ENCODE measurements around the gene SIM2.
A peak's percentile ranks its signal among the peaks of the same experiment; 100 is the strongest.

Gene SIM2

GRCh38 chr21:36689324-36689723 is 9.6 kb upstream of the SIM2 start:
- no peak for DNase-seq

GRCh38 chr21:36690628-36691554 is 8.0 kb upstream of the SIM2 start:
- DNase-seq, result no peak

GRCh38 chr21:36691555-36692041 is 7.3 kb upstream of the SIM2 start:
- DNase-seq, result peak; percentile 11

- peak; percentile 5 for DNase-seq
Observed at GRCh38 chr21:36692114-36692834, 6.6 kb upstream of the SIM2 start.

GRCh38 chr21:36692835-36693488 is 6.0 kb upstream of the SIM2 start:
- peak; percentile 20 for DNase-seq

GRCh38 chr21:36693489-36694030 is 5.4 kb upstream of the SIM2 start:
- no peak for DNase-seq

GRCh38 chr21:36694031-36694515 is 4.8 kb upstream of the SIM2 start:
- DNase-seq, result no peak

GRCh38 chr21:36694593-36695282 is 4.2 kb upstream of the SIM2 start:
- DNase-seq, result no peak

GRCh38 chr21:36695283-36695634 is 3.7 kb upstream of the SIM2 start:
- no peak for DNase-seq

- peak; percentile 14 for DNase-seq
Observed at GRCh38 chr21:36695671-36696389, 3.1 kb upstream of the SIM2 start.

- peak; percentile 19 for DNase-seq
Observed at GRCh38 chr21:36696390-36697059, 2.4 kb upstream of the SIM2 start.

GRCh38 chr21:36697060-36697850 is 1.7 kb upstream of the SIM2 start:
- DNase-seq, result peak; percentile 5

GRCh38 chr21:36697851-36698384 is 997 bp upstream of the SIM2 start:
- DNase-seq, result no peak

GRCh38 chr21:36698385-36698980 is 432 bp upstream of the SIM2 start:
- peak; percentile 26 for DNase-seq

GRCh38 chr21:36699546-36700294 is 805 bp downstream of the SIM2 start:
- peak; percentile 7 for DNase-seq

- peak; percentile 8 for DNase-seq
Observed at GRCh38 chr21:36700295-36700970, 1.5 kb downstream of the SIM2 start.

- DNase-seq, result peak; percentile 23
Observed at GRCh38 chr21:36700971-36701755, 2.2 kb downstream of the SIM2 start.
